H1 (cell line): ENCODE measurements around the gene FKBP6. TPM values are rescaled to one million over a fixed set of nuclear protein-coding genes. Genes with fewer than 3 reads are reported as not detected.

Experiments used
- CTCF ChIA-PET: fragments of 300-600 bp; sonication (Branson Sonifier 250); formaldehyde crosslinking; loops from one replicate; lab custom pipeline; 2021; ENCODE audit not compliant: partially characterized antibody; lab: Charles Lee
- POLR2A ChIA-PET: fragments of 300-600 bp; sonication (Branson Sonifier 250); formaldehyde crosslinking; loops from one replicate; lab custom pipeline; 2021; ENCODE audit warnings: inconsistent platforms; ENCODE audit not compliant: partially characterized antibody; lab: Charles Lee
- DNase-seq, 2 experiments: peaks; one replicate each; pipeline versions ENCODE4 v3.0.0 to v3.0.0-alpha.2; 2010 to 2022; ENCODE audit warnings: low spot score in 2 of 2, low read depth in 1 of 2, mixed read lengths in 1 of 2
- FAIRE-seq: peaks from 2 replicates; lab custom pipeline; 2011; peaks lifted over from hg19 to GRCh38; lab: Jason Lieb, UNC
- H2AFZ ChIP-seq: 2 replicates; pipeline ENCODE4 v1.8.1; 2012; ENCODE audit warnings: low read length, inconsistent platforms
- H2AK5ac ChIP-seq: 2 replicates; pipeline ENCODE4 v1.6.1; 2013; ENCODE audit warnings: low read depth, low read length
- H2BK120ac ChIP-seq: replicated peaks from 2 replicates; pipeline ENCODE3; 2013; ENCODE audit warnings: low read depth, low read length, inconsistent platforms
- H2BK12ac ChIP-seq: 2 replicates; pipeline ENCODE4 v1.6.1; 2013; ENCODE audit warnings: low read depth, low read length
- H2BK15ac ChIP-seq: 2 replicates; pipeline ENCODE4 v1.6.1; 2013; ENCODE audit warnings: low read length
- H2BK20ac ChIP-seq: 2 replicates; pipeline ENCODE4 v1.6.1; 2013; ENCODE audit warnings: low read length
- H2BK5ac ChIP-seq: 2 replicates; pipeline ENCODE4 v1.6.1; 2013; ENCODE audit warnings: low read depth, low read length
- H3K14ac ChIP-seq: 2 replicates; pipeline ENCODE4 v1.6.1; 2013; ENCODE audit warnings: inconsistent platforms; ENCODE audit not compliant: insufficient read length
- H3K18ac ChIP-seq: 2 replicates; pipeline ENCODE4 v1.6.1; 2013; ENCODE audit warnings: low read length; ENCODE audit errors: extremely low read depth
- H3K23ac ChIP-seq: 2 replicates; pipeline ENCODE4 v1.6.1; 2013; ENCODE audit warnings: inconsistent platforms; ENCODE audit not compliant: insufficient read length
- H3K23me2 ChIP-seq: 2 replicates; pipeline ENCODE4 v1.6.1; 2013; ENCODE audit warnings: low read depth, low read length
- H3K27ac ChIP-seq: 2 replicates; pipeline ENCODE4 v1.6.1; 2011; ENCODE audit warnings: low read depth, low read length, inconsistent platforms
- H3K27me3 ChIP-seq, 4 experiments: replicated peaks in 1 of 4; 1 replicate in 1 of 4; 2 replicates in 3 of 4; pipeline versions ENCODE4 v1.6.1 to v1.8.1; 2011 to 2013; ENCODE audit warnings: low read length in 3 of 4, mild to moderate bottlenecking in 3 of 4, inconsistent platforms in 2 of 4, mixed read lengths in 2 of 4, moderate library complexity in 1 of 4; ENCODE audit not compliant: control insufficient read depth in 3 of 4, insufficient read depth in 3 of 4; ENCODE audit errors: extremely low read depth in 1 of 4
- H3K36me3 ChIP-seq, 4 experiments: 2 replicates each; pipeline versions ENCODE4 v1.6.1 to v1.8.1; 2011 to 2013; ENCODE audit warnings: mild to moderate bottlenecking in 4 of 4, low read length in 3 of 4, moderate library complexity in 2 of 4, control low read depth in 1 of 4, inconsistent platforms in 1 of 4; ENCODE audit not compliant: insufficient read depth in 4 of 4, control insufficient read depth in 2 of 4
- H3K4ac ChIP-seq: replicated peaks from 2 replicates; pipeline ENCODE3; 2013; ENCODE audit warnings: low read length, low read depth, mixed read lengths, inconsistent platforms; ENCODE audit not compliant: insufficient read length
- H3K4me1 ChIP-seq, 4 experiments: replicated peaks in 1 of 4; 1 replicate in 1 of 4; 2 replicates in 3 of 4; pipeline versions ENCODE4 v1.6.1 to v1.8.1; 2011 to 2013; ENCODE audit warnings: low read length in 3 of 4, inconsistent platforms in 2 of 4, mixed read lengths in 1 of 4; ENCODE audit not compliant: insufficient read depth in 4 of 4, control insufficient read depth in 3 of 4
- H3K4me2 ChIP-seq, 2 experiments: 2 replicates each; pipeline versions ENCODE4 v1.6.1 to v1.8.1; 2011 to 2013; ENCODE audit warnings: low read depth in 2 of 2, low read length in 2 of 2, control low read depth in 1 of 2, inconsistent platforms in 1 of 2, mild to moderate bottlenecking in 1 of 2; ENCODE audit not compliant: insufficient read depth in 1 of 2
- H3K4me3 ChIP-seq, 4 experiments: fragments of 200-600, 300-600 bp in 1 of 4; sonication (generic), shearing (Covaris generic), sonication (Bioruptor Twin) in 1 of 4; 2 replicates each; pipeline versions ENCODE4 v1.5.1 to v1.8.1; 2011 to 2016; ENCODE audit warnings: low read length in 4 of 4, low read depth in 3 of 4, control low read depth in 2 of 4, inconsistent platforms in 2 of 4, mild to moderate bottlenecking in 2 of 4, mixed read lengths in 1 of 4, moderate library complexity in 1 of 4; ENCODE audit not compliant: insufficient read depth in 2 of 4; ENCODE audit errors: extremely low read depth in 1 of 4
- H3K56ac ChIP-seq: replicated peaks from 2 replicates; pipeline ENCODE3; 2013; ENCODE audit warnings: low read depth, mild to moderate bottlenecking, mixed read lengths, low read length, inconsistent platforms; ENCODE audit not compliant: insufficient read length
- H3K79me1 ChIP-seq: 2 replicates; pipeline ENCODE4 v1.6.1; 2013; ENCODE audit warnings: low read depth, low read length, control low read depth
- H3K79me2 ChIP-seq, 2 experiments: 2 replicates each; pipeline versions ENCODE4 v1.6.1 to v1.8.1; 2012 to 2013; ENCODE audit warnings: low read length in 2 of 2, mild to moderate bottlenecking in 2 of 2, inconsistent platforms in 1 of 2; ENCODE audit not compliant: insufficient read depth in 2 of 2, control insufficient read depth in 1 of 2
- H3K9ac ChIP-seq, 4 experiments: replicated peaks in 1 of 4; 1 replicate in 1 of 4; 2 replicates in 3 of 4; pipeline versions ENCODE4 v1.6.1 to v1.8.1; 2011 to 2013; ENCODE audit warnings: low read depth in 3 of 4, low read length in 3 of 4, control low read depth in 2 of 4, mild to moderate bottlenecking in 2 of 4, moderate library complexity in 2 of 4, inconsistent platforms in 1 of 4; ENCODE audit errors: extremely low read depth in 1 of 4
- H3K9me3 ChIP-seq, 2 experiments: 2 replicates each; pipeline versions ENCODE4 v1.6.1 to v1.8.1; 2012 to 2013; ENCODE audit warnings: mild to moderate bottlenecking in 2 of 2, moderate library complexity in 2 of 2, control low read depth in 1 of 2, inconsistent platforms in 1 of 2, low read depth in 1 of 2, low read length in 1 of 2, mixed read lengths in 1 of 2; ENCODE audit not compliant: insufficient read depth in 2 of 2
- H4K20me1 ChIP-seq, 2 experiments: replicated peaks in 1 of 2; 2 replicates each; pipeline versions ENCODE3 to v1.8.1; 2011 to 2013; ENCODE audit warnings: inconsistent platforms in 2 of 2, low read length in 2 of 2, mild to moderate bottlenecking in 1 of 2; ENCODE audit not compliant: insufficient read depth in 2 of 2, control insufficient read depth in 1 of 2
- H4K5ac ChIP-seq: 2 replicates; pipeline ENCODE4 v1.6.1; 2013; ENCODE audit warnings: low read length, low read depth, mixed read lengths, inconsistent platforms; ENCODE audit not compliant: insufficient read length
- H4K8ac ChIP-seq: 2 replicates; pipeline ENCODE4 v1.8.0; 2013; ENCODE audit warnings: mild to moderate bottlenecking, moderate library complexity, low read length, inconsistent platforms; ENCODE audit not compliant: insufficient read depth; ENCODE audit errors: extremely low read depth
- H4K91ac ChIP-seq: replicated peaks from 2 replicates; pipeline ENCODE3; 2013; ENCODE audit warnings: low read length, mixed read lengths, inconsistent platforms; ENCODE audit not compliant: insufficient read length
- BCL11A ChIP-seq, 2 experiments: IDR thresholded peaks; one replicate each; pipeline ENCODE4 v1.6.1; 2011; ENCODE audit warnings: low read depth in 2 of 2, low read length in 2 of 2, mild to moderate bottlenecking in 2 of 2
- CBX5 ChIP-seq: fragments of 300-800, 300-1000 bp; sonication (generic); IDR thresholded peaks from 2 replicates; pipeline ENCODE4 v1.7.1; 2016; ENCODE audit warnings: antibody characterized with exemption, low read length, low read depth
- HDAC6 ChIP-seq: IDR thresholded peaks from one replicate; pipeline ENCODE4 v1.7.1; 2012; ENCODE audit warnings: low read depth, mild to moderate bottlenecking, inconsistent platforms, low read length, moderate library complexity
- KDM4A ChIP-seq: IDR thresholded peaks from one replicate; pipeline ENCODE4 v1.7.1; 2012; ENCODE audit warnings: low read depth, mild to moderate bottlenecking, moderate library complexity, low read length, inconsistent platforms; ENCODE audit not compliant: severe bottlenecking
- RFX5 ChIP-seq: IDR thresholded peaks from 2 replicates; pipeline ENCODE4 v1.6.1; 2011; ENCODE audit warnings: low read depth, low read length, improper control_type of control experiment, borderline replicate concordance
- SP1 ChIP-seq: IDR thresholded peaks from 2 replicates; pipeline ENCODE4 v1.6.1; 2011; ENCODE audit warnings: low read depth, low read length
- whole genome bisulfite sequencing, 2 experiments: shearing (Covaris generic) in 1 of 2; methylation state at CpG; one replicate each; pipeline versions ENCODE4 v1.1.6 to v1.1.7; 2013 to 2015; ENCODE audit warnings: low lambda C conversion rate in 2 of 2, mixed read lengths in 2 of 2, inconsistent platforms in 1 of 2, low coverage in 1 of 2, missing lambda C conversion rate in 1 of 2; ENCODE audit not compliant: insufficient replicate concordance in 2 of 2, insufficient coverage in 1 of 2, insufficient read length in 1 of 2; ENCODE audit errors: extremely low coverage in 1 of 2, missing lambda C conversion rate in 1 of 2; 5-methylcytosine and 5-hydroxymethylcytosine counted together
- polyA plus RNA-seq, 7 experiments: library from polyadenylated mRNA; depleted of rRNA in 3 of 7; stranded (reverse) in 5 of 7; unstranded in 2 of 7; fragments of >200 nt in 5 of 7; fragments of 200-250 nt in 2 of 7; gene quantifications; 1 replicate in 5 of 7; 2 replicates in 1 of 7; 4 replicates in 1 of 7; pipeline versions ENCODE4 v1.2.1 to v1.2.3, GENCODE V29; 2011 to 2013; ENCODE audit warnings: missing spikeins in 2 of 7, mixed read lengths in 2 of 7
- total RNA-seq: library from RNA; stranded (reverse); fragmentation: NEBNext Ultra II Directional; extraction: Animal tissue kit (Norgen Biotek cat#: 25700); gene quantifications from 2 replicates; pipeline ENCODE4 v1.2.1, GENCODE V29; 2021

The FKBP6 gene
- total and polyA plus RNA-seq, 2 of the 8 experiments (the other 6 are each of a cell fraction or from before 2014, with no cell fraction given): 0.14 to 0.19 TPM

DNA sequence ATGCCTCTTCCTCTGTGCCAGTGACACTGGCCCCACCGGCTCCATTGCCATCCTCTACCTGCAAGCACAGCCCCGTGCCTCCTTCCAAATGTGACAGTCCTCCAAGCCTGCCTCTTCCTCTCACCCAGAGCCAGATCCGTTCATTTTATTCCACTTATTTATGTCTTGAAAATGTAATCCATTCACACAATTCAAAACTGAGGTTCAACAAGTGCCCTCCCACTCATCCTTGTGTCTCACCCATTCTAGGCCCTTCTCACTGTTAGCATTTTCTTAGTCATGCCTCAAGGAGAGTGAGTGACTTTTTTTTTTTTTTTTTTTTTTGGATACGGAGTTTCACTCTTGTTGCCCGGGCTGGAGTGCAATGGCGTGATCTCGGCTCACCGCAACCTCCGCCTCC lies 41.7 kb downstream of the FKBP6 start:
- Histone ChIP-seq H3K4me1 (no peaks in the 10 kb centered on the region), H4K91ac (no peak overlapping the region), H3K9ac (no peak overlapping the region), H2AK5ac (no peak overlapping the region), H2BK15ac (no peak overlapping the region), H2BK120ac (no peak overlapping the region), H2BK20ac (no peak overlapping the region), H3K23me2 (no peaks in the 10 kb centered on the region), H3K27me3 (no peaks in the 10 kb centered on the region), H2BK12ac (no peak overlapping the region), H3K56ac (no peak overlapping the region), H2BK5ac (no peak overlapping the region), H3K4ac (no peak overlapping the region), H3K4me2 (no peak overlapping the region), H3K9me3 (no peaks in the 10 kb centered on the region), H3K14ac (no peak overlapping the region), H4K5ac (no peak overlapping the region), H3K18ac (no peak overlapping the region), H3K27ac (no peak overlapping the region), H3K79me2 (no peaks in the 10 kb centered on the region), H2AFZ (no peak overlapping the region), H3K4me3 (no peak overlapping the region), H4K20me1 (peaks cover 0 to 1% of the 10 kb centered on the region in 2 experiments), H3K36me3 (no peaks in the 10 kb centered on the region), H3K79me1 (no peaks in the 10 kb centered on the region), H4K8ac (no peak overlapping the region), H3K23ac (no peak overlapping the region)
- WGBS, 2 experiments: 98% methylated on average over 3 of the region's 9 CpGs; no CpG with 5 or more reads in 1 of the 2 experiments
- POLR2A ChIA-PET: no interaction called here
- CTCF ChIA-PET: interaction anchor here (0.7 to 1.9 kb wide), 2 partner anchors 27 to 1993 kb away, joined by 3 to 6 read pairs; no protein-coding TSS in a partner anchor
- no peak for DNase-seq
- no peak for FAIRE-seq
- TF ChIP-seq RFX5 (no peak), BCL11A (IDR thresholded peaks at IDR 0.05; ENCODE audit: low read depth in 2 of 2, low read length in 2 of 2) (no peak), HDAC6 (no peak), KDM4A (no peak), SP1 (no peak), CBX5 (no peak)
